Measurements from ENCODE around the gene SPRR1B. TPM values are rescaled to one million over a fixed set of nuclear protein-coding genes. Genes with fewer than 3 reads are reported as not detected.

The SPRR1B gene, protein sequence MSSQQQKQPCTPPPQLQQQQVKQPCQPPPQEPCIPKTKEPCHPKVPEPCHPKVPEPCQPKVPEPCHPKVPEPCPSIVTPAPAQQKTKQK
- total RNA-seq (not detected), polyA plus RNA-seq (1 to 10 TPM in 1 of 2 donors, under 1 TPM in 1; 0.31 to 1.9 TPM)
- long read RNA-seq, donor 1 = 0 reads
- long read RNA-seq, donor 2 = 0 reads
- long read RNA-seq, donor 3 = 0 reads
- long read RNA-seq, donor 4 = 0 reads
- long read RNA-seq, donor 5 = 0 reads

DNA sequence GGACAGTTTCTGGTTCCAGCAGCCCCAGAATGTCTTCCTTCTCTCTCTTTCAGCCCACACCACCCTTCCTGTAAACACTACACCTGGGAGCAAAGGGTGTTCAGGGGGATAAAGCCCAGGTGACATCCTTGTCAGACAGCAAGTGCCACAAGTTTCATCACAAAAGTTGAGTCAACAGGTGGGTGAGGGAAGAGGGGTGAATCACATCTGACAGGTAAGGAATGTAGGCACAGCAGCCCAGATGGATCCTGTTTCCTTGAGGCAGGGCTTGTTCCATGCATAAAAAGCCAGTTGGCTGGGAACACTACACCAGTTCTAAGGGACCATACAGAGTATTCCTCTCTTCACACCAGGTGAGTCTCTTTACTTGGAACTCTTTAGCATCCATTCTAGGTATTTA lies at the start of gene SPRR1B:
TSS of gene SPRR1B (plus strand) at position 309 of the 400 bp plus-strand sequence. CDS start 1,143 bp downstream, outside the sequence.
- no peak for DNase-seq

DNA sequence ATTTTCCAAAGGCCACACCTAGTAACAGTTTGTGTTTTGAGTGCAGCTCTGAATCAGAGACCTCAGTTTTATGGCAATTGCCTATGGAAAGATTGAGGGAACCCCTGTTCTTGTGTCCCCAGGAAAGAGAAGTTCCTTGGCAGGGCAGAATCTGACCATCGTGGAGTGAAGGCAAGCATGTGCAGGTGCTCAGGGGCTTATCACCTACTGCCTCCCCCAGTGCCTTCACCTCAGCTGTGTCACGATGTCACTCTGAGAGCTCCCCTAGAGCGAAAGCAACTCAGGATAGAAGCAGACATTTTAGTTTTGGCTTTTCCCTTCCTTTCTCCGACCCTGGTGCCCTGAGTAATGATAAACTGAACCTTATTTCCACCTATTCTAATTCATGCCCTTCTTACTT lies 48.9 kb upstream of the SPRR1B start:
- Histone ChIP-seq H3K27ac (ENCODE audit: low read depth in 1 of 2, low read length in 1 of 2) (no peak overlapping the region), H3K27me3 (ENCODE audit: control insufficient read depth in 3 of 3, insufficient read depth in 3 of 3, low read length in 2 of 3) (no peaks in the 10 kb centered on the region), H3K4me1 (ENCODE audit: control insufficient read depth in 5 of 5, insufficient read depth in 5 of 5, low read length in 5 of 5) (no peaks in the 10 kb centered on the region), H3K4me3 (no peak overlapping the region), H3K9ac (ENCODE audit: insufficient read depth in 1 of 2, low read length in 2 of 2) (no peak overlapping the region), H3K36me3 (ENCODE audit: control insufficient read depth in 4 of 4, insufficient read depth in 4 of 4, low read length in 4 of 4) (no peaks in the 10 kb centered on the region), H3K9me3 (ENCODE audit: control insufficient read depth in 4 of 4, insufficient read depth in 3 of 4, low read length in 3 of 4) (peaks cover 0 to 4% (median 0%) of the 10 kb centered on the region in 4 donors)
- WGBS, 2 donors = 83 to 84% methylated on average over 4 of the region's 4 CpGs
- ATAC-seq (ENCODE audit: insufficient read depth, low FRiP score) (no peak), DNase-seq (no peak)
- TF ChIP-seq, protein P1, sequence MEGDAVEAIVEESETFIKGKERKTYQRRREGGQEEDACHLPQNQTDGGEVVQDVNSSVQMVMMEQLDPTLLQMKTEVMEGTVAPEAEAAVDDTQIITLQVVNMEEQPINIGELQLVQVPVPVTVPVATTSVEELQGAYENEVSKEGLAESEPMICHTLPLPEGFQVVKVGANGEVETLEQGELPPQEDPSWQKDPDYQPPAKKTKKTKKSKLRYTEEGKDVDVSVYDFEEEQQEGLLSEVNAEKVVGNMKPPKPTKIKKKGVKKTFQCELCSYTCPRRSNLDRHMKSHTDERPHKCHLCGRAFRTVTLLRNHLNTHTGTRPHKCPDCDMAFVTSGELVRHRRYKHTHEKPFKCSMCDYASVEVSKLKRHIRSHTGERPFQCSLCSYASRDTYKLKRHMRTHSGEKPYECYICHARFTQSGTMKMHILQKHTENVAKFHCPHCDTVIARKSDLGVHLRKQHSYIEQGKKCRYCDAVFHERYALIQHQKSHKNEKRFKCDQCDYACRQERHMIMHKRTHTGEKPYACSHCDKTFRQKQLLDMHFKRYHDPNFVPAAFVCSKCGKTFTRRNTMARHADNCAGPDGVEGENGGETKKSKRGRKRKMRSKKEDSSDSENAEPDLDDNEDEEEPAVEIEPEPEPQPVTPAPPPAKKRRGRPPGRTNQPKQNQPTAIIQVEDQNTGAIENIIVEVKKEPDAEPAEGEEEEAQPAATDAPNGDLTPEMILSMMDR (IDR thresholded peaks at IDR 0.05; ENCODE audit: control extremely low read depth, extremely low read depth) = no peak

More for the DNA sequence above, at the start of gene SPRR1B:
- ATAC-seq (ENCODE audit: insufficient read depth, low FRiP score) = no peak
- H3K4me1 ChIP-seq (ENCODE audit: control insufficient read depth in 5 of 5, insufficient read depth in 5 of 5, low read length in 5 of 5) = no peaks in the 10 kb centered on the region
- H3K9ac ChIP-seq (ENCODE audit: insufficient read depth in 1 of 2, low read length in 2 of 2) = no peak within 1 kb of the TSS
- no peak within 1 kb of the TSS for H3K4me3 ChIP-seq
- H3K36me3 ChIP-seq (ENCODE audit: control insufficient read depth in 4 of 4, insufficient read depth in 4 of 4, low read length in 4 of 4) = no peaks in the 10 kb centered on the region
- peaks cover 0 to 3% (median 0%) of the 10 kb centered on the region in 4 donors for H3K9me3 ChIP-seq (ENCODE audit: control insufficient read depth in 4 of 4, insufficient read depth in 3 of 4, low read length in 3 of 4)
- no peaks in the 10 kb centered on the region for H3K27me3 ChIP-seq (ENCODE audit: control insufficient read depth in 3 of 3, insufficient read depth in 3 of 3, low read length in 2 of 3)
- TF ChIP-seq, protein P1 (IDR thresholded peaks at IDR 0.05; ENCODE audit: control extremely low read depth, extremely low read depth) = no peak
- no peak within 1 kb of the TSS for H3K27ac ChIP-seq (ENCODE audit: low read depth in 1 of 2, low read length in 1 of 2)

DNA sequence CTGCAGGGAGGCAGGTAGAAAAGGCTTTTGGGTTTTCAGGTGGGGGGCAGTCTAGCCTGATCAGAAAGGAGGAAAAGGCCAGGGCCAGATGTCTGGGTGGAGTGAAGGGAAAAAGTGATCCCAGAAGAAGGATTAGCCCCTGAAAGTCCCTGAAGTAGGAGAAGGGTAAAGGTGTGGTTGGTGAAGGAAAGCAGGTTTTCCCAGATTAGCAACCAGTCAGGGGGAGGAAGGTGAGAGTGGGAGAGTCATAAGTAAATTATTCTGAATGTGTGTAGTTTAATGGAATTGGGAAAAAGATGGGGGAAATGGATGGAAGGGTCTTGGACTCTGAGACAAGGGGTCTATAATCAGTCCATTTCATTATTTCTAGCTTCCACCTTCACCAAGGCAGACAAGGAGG lies 47.8 kb upstream of the SPRR1B start:
- Histone ChIP-seq H3K9ac (ENCODE audit: insufficient read depth in 1 of 2, low read length in 2 of 2) (no peak overlapping the region), H3K27me3 (ENCODE audit: control insufficient read depth in 3 of 3, insufficient read depth in 3 of 3, low read length in 2 of 3) (no peaks in the 10 kb centered on the region), H3K36me3 (ENCODE audit: control insufficient read depth in 4 of 4, insufficient read depth in 4 of 4, low read length in 4 of 4) (no peaks in the 10 kb centered on the region), H3K9me3 (ENCODE audit: control insufficient read depth in 4 of 4, insufficient read depth in 3 of 4, low read length in 3 of 4) (peaks cover 0 to 4% (median 0%) of the 10 kb centered on the region in 4 donors), H3K4me3 (no peak overlapping the region), H3K27ac (ENCODE audit: low read depth in 1 of 2, low read length in 1 of 2) (no peak overlapping the region), H3K4me1 (ENCODE audit: control insufficient read depth in 5 of 5, insufficient read depth in 5 of 5, low read length in 5 of 5) (no peaks in the 10 kb centered on the region)
- DNase-seq = no peak
- no peak for ATAC-seq (ENCODE audit: insufficient read depth, low FRiP score)
- TF ChIP-seq, protein P1 (IDR thresholded peaks at IDR 0.05; ENCODE audit: control extremely low read depth, extremely low read depth) = no peak

DNA sequence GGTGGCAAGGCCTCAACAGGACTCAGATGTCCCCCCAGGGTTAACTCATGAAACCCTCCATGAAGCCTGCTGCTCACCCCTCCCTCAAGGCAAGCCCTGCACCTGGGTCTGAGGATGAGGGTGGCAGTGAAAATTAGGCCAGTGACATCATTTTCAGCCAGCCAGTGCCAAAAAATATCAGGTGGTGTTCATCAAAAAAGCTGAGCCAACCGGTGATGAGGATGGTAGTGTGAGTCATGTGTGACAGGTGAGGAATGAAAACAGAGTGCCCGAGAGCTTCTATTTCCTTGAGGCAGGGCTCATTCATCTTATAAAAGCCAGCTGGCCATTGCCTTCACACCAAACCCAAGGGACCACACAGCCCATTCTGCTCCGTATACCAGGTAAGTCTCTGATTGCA lies 47.3 kb upstream of the SPRR1B start, which contains the start of gene SPRR1A:
TSS of gene SPRR1A (plus strand) at position 339 of the 400 bp plus-strand sequence. CDS start 1,150 bp downstream, outside the sequence.
- ATAC-seq (ENCODE audit: insufficient read depth, low FRiP score) (no peak), DNase-seq (no peak)
- H3K9me3 ChIP-seq (ENCODE audit: control insufficient read depth in 4 of 4, insufficient read depth in 3 of 4, low read length in 3 of 4) = peaks cover 0 to 4% (median 0%) of the 10 kb centered on the region in 4 donors
- TF ChIP-seq, protein P1 (IDR thresholded peaks at IDR 0.05; ENCODE audit: control extremely low read depth, extremely low read depth) = no peak
- H3K27ac ChIP-seq (ENCODE audit: low read depth in 1 of 2, low read length in 1 of 2) = no peak within 1 kb of the TSS
- WGBS, 2 donors = 83 to 88% methylated on average over 3 of the region's 3 CpGs
- no peak within 1 kb of the TSS for H3K9ac ChIP-seq (ENCODE audit: insufficient read depth in 1 of 2, low read length in 2 of 2)
- H3K4me3 ChIP-seq = no peak within 1 kb of the TSS
- no peaks in the 10 kb centered on the region for H3K4me1 ChIP-seq (ENCODE audit: control insufficient read depth in 5 of 5, insufficient read depth in 5 of 5, low read length in 5 of 5)
- H3K27me3 ChIP-seq (ENCODE audit: control insufficient read depth in 3 of 3, insufficient read depth in 3 of 3, low read length in 2 of 3) = no peaks in the 10 kb centered on the region
- no peaks in the 10 kb centered on the region for H3K36me3 ChIP-seq (ENCODE audit: control insufficient read depth in 4 of 4, insufficient read depth in 4 of 4, low read length in 4 of 4)
